NT2/D1 (cell line): ENCODE data around the gene POLR3C.
"Not testable (repeated sequence)": the region's sequence is repeated elsewhere in the genome, so short reads cannot be mapped to it uniquely, and the experiment has no call there.

Experiments used
- YY1 ChIP-seq: IDR thresholded peaks from 2 replicates; pipeline ENCODE4 v1.6.1; 2011; ENCODE audit not compliant: insufficient read length, insufficient read depth
- ZNF274 ChIP-seq: IDR thresholded peaks from 2 replicates; pipeline ENCODE4 v1.6.1; 2011; ENCODE audit warnings: mild to moderate bottlenecking, low read depth, low read length

GRCh38 chr1:145818095-145818494 is 5.9 kb upstream of the POLR3C start:
- not testable (repeated sequence) for TF ChIP-seq ZNF274, YY1
